ENCODE results near the gene SETD1A.
A peak's percentile ranks its signal among the peaks of the same experiment; 100 is the strongest.

The SETD1A gene

DNA sequence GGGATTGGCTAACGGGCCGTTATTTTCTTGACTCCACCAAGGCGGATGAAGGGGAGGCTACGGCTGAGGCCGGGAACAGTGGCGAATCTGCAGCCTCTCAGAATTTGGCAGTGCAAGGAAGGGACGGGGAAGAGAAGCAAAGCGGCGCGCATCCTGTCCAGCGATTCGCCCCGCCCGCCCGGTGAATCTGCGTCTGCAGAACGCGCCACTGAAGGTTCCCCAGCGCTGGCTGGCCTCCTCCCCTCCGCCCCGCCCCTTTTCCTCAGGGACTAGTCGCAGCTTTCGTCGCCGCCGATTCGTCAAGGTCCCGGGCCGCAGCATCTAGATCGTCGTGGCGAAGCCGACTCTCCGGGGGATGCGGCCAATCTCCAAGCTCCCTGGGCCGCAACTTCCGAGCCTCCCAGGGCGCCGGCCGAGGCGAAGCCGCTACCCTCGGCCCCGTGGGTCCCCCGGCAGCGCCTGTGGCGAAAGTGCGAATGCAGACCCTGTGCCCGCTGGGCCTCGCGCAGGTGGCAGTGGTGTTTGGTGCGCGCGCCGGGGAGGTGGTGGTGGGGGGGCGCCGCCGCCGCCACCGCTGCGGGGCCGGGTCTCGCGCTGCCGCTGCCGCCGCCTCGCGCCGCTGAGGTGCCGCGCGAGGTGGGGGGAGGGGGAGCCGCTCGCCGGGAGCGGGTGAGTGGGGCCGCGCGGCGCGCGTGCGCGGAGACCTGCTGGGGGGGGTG lies at the start of gene SETD1A:
Gene SETD1A (plus strand): TSS at position 299 of the 719 bp plus-strand sequence. CDS start 978 bp downstream, outside the sequence.
- Histone ChIP-seq H3K4me3 (ENCODE audit: low read length, poor library complexity, severe bottlenecking) (peak within 1 kb of the TSS; percentile 95), H3K36me3 (ENCODE audit: insufficient read depth, low read length) (peaks cover 22% of the 10 kb centered on the region; the same call in 1 of the 2 replicates), H2AFZ (ENCODE audit: low read length) (peak within 1 kb of the TSS; percentile 100), H4K20me1 (ENCODE audit: insufficient read depth, low read length, poor library complexity, severe bottlenecking) (peaks cover 20% of the 10 kb centered on the region), H3K79me2 (ENCODE audit: insufficient read depth, low read length) (peaks cover 35% of the 10 kb centered on the region), H3K9ac (ENCODE audit: low read depth, low read length, poor library complexity, severe bottlenecking) (peak within 1 kb of the TSS; percentile 97), H3F3A (ENCODE audit: low read depth) (0 out of 2 replicates have a peak, but pooled peaks cover 6% of the 10 kb centered on the region), H3K27me3 (ENCODE audit: insufficient read depth, low read length, poor library complexity, severe bottlenecking) (no peaks in the 10 kb centered on the region), H3K9me2 (replicated peaks; ENCODE audit: low read depth, low read length) (no peaks in the 10 kb centered on the region), H3K9me3 (ENCODE audit: insufficient read depth, low read depth, low read length) (no peaks in the 10 kb centered on the region), H3K4me1 (ENCODE audit: insufficient read depth, low read length, poor library complexity, severe bottlenecking) (peaks cover 24% of the 10 kb centered on the region), H3K4me2 (ENCODE audit: low read depth, low read length, poor library complexity, severe bottlenecking) (peak within 1 kb of the TSS; percentile 99)
- TF ChIP-seq EZH2phosphoT487 (IDR thresholded peaks at IDR 0.05; ENCODE audit: borderline replicate concordance), result no peak
- TF ChIP-seq, protein P1, sequence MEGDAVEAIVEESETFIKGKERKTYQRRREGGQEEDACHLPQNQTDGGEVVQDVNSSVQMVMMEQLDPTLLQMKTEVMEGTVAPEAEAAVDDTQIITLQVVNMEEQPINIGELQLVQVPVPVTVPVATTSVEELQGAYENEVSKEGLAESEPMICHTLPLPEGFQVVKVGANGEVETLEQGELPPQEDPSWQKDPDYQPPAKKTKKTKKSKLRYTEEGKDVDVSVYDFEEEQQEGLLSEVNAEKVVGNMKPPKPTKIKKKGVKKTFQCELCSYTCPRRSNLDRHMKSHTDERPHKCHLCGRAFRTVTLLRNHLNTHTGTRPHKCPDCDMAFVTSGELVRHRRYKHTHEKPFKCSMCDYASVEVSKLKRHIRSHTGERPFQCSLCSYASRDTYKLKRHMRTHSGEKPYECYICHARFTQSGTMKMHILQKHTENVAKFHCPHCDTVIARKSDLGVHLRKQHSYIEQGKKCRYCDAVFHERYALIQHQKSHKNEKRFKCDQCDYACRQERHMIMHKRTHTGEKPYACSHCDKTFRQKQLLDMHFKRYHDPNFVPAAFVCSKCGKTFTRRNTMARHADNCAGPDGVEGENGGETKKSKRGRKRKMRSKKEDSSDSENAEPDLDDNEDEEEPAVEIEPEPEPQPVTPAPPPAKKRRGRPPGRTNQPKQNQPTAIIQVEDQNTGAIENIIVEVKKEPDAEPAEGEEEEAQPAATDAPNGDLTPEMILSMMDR (conservative IDR thresholded peaks at IDR 0.05; ENCODE audit: low read length), result no peak

DNA sequence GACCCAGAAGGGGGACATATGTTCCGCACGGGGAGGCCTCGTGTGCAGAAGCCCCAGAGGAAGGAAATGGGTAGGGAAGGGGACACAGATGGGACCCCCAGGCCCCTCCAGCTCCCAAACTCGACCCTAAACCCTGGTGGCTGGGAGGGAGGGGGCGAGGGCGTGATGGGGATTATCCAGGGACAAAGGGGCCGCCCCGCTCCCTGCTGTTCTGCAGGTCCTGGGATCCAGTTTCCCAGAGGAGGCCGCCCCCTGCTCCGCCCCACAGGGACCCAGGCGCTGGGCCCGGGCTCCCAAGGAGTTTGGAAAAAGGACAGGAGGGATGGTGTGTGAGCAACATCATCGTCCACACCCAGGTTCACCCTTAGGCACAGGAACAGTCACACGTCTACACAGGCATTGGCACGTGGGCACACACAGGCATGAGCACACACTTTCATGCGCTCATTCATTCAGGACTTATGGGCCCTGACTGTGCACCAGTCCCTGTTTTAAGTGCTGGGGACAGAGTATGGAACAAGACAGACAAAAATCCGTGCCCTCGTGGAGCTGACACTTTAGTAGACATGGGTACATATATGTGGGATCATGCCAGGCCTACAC lies 47.0 kb upstream of the SETD1A start:
- H3K9ac ChIP-seq (ENCODE audit: low read depth, low read length, poor library complexity, severe bottlenecking), result no peak overlapping the region
- H3K4me3 ChIP-seq (ENCODE audit: low read length, poor library complexity, severe bottlenecking), result no peak overlapping the region

DNA sequence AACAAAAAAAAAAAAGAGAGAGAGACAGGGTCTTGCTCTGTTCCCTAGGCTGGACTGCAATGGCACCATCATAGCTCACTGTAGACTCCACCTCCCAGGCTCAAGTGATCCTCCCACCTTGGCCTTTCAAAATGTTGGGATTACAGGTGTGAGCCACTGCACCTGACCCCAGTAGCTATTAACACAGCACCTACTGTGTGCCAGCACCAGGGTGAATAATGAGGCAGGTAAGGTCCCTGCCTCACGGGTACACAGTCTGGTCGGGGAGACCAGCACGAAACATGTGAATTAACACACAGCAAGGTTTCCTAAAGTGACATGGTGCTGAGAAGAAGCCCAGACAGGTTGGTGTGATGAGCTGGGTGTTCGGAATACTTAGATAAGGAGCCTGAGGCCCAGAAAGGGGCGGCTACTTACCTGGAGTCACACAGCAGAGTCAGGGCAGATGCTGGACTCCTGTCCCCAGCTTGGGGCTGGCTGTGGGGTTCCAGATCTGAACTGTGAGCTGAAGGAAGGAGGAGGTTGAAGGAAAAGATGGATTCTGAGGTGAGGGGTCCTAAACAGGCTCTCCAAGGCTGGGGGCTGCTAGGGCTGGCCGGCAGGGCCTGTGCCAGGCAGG lies 44.7 kb upstream of the SETD1A start:
- Histone ChIP-seq H3K9me2 (replicated peaks; ENCODE audit: low read depth, low read length) (no peaks in the 10 kb centered on the region), H3K27me3 (ENCODE audit: insufficient read depth, low read length, poor library complexity, severe bottlenecking) (peaks cover 42% of the 10 kb centered on the region), H4K20me1 (ENCODE audit: insufficient read depth, low read length, poor library complexity, severe bottlenecking) (no peaks in the 10 kb centered on the region), H3K9ac (ENCODE audit: low read depth, low read length, poor library complexity, severe bottlenecking) (no peak overlapping the region), H3K4me3 (ENCODE audit: low read length, poor library complexity, severe bottlenecking) (no peak overlapping the region), H3K79me2 (ENCODE audit: insufficient read depth, low read length) (no peaks in the 10 kb centered on the region), H3F3A (ENCODE audit: low read depth) (no peaks in the 10 kb centered on the region), H3K4me1 (ENCODE audit: insufficient read depth, low read length, poor library complexity, severe bottlenecking) (no peaks in the 10 kb centered on the region), H3K36me3 (ENCODE audit: insufficient read depth, low read length) (no peaks in the 10 kb centered on the region), H3K9me3 (ENCODE audit: insufficient read depth, low read depth, low read length) (no peaks in the 10 kb centered on the region), H3K4me2 (ENCODE audit: low read depth, low read length, poor library complexity, severe bottlenecking) (no peak overlapping the region), H2AFZ (ENCODE audit: low read length) (no peak overlapping the region)
- TF ChIP-seq, protein P1 (conservative IDR thresholded peaks at IDR 0.05; ENCODE audit: low read length), result no peak
- TF ChIP-seq EZH2phosphoT487 (IDR thresholded peaks at IDR 0.05; ENCODE audit: borderline replicate concordance), result no peak

More for the DNA sequence above, 47.0 kb upstream of the SETD1A start:
- H3K9me2 ChIP-seq (replicated peaks; ENCODE audit: low read depth, low read length), result no peaks in the 10 kb centered on the region
- no peaks in the 10 kb centered on the region for H3K36me3 ChIP-seq (ENCODE audit: insufficient read depth, low read length)
- no peaks in the 10 kb centered on the region for H3K79me2 ChIP-seq (ENCODE audit: insufficient read depth, low read length)
- TF ChIP-seq EZH2phosphoT487 (IDR thresholded peaks at IDR 0.05; ENCODE audit: borderline replicate concordance), result no peak
- TF ChIP-seq, protein P1 (conservative IDR thresholded peaks at IDR 0.05; ENCODE audit: low read length), result no peak
- no peaks in the 10 kb centered on the region for H3K4me1 ChIP-seq (ENCODE audit: insufficient read depth, low read length, poor library complexity, severe bottlenecking)
- H3K27me3 ChIP-seq (ENCODE audit: insufficient read depth, low read length, poor library complexity, severe bottlenecking), result peaks cover 60% of the 10 kb centered on the region
- H4K20me1 ChIP-seq (ENCODE audit: insufficient read depth, low read length, poor library complexity, severe bottlenecking), result no peaks in the 10 kb centered on the region
- H3K9me3 ChIP-seq (ENCODE audit: insufficient read depth, low read depth, low read length), result no peaks in the 10 kb centered on the region
- no peak overlapping the region for H3K4me2 ChIP-seq (ENCODE audit: low read depth, low read length, poor library complexity, severe bottlenecking)
- H2AFZ ChIP-seq (ENCODE audit: low read length), result no peak overlapping the region
- no peaks in the 10 kb centered on the region for H3F3A ChIP-seq (ENCODE audit: low read depth)

All from Loucy (cell line).